K562 (cell line): ENCODE data around the gene SCGB1A1. TPM values are rescaled to one million over a fixed set of nuclear protein-coding genes. Genes with fewer than 3 reads are reported as not detected.

Experiments used
- ATAC-seq: fragments of 200-7000 bp; cut with Tn5 transposase; 3 replicates; pipeline ENCODE4 v1.9.1; 2020; ENCODE audit warnings: moderate library complexity
- BruUV-seq: library from RNA; stranded (reverse); fragments of 400-500 nt; replicated peaks from 2 replicates; lab custom pipeline; 2021; lab: Mats Ljungman, UMichigan
- CTCF ChIA-PET: fragments of 300-600 bp; formaldehyde crosslinking; extraction: SDS; loops from one replicate; lab custom pipeline; 2021; ENCODE audit warnings: low intra/inter-chr PET ratio; lab: Yijun Ruan, JAX
- POLR2A ChIA-PET: fragments of 300-600, 350-650 bp; sonication (Branson Sonifier 250); formaldehyde crosslinking; extraction: SDS; loops from one replicate; lab custom pipeline; 2021; ENCODE audit warnings: antibody characterized with exemption, inconsistent platforms; lab: Yijun Ruan, JAX
- DNase-seq, 4 experiments: peaks; one replicate each; pipeline versions ENCODE4 v3.0.0 to v3.0.0-alpha.2; 2011 to 2018; ENCODE audit warnings: low spot score in 3 of 4, mixed read lengths in 3 of 4; ENCODE audit errors: extremely low read depth in 1 of 4
- FAIRE-seq: peaks from 2 replicates; lab custom pipeline; 2011; peaks lifted over from hg19 to GRCh38; lab: Jason Lieb, UNC
- H2AFZ ChIP-seq: 2 replicates; pipeline ENCODE4 v1.6.0; 2011; ENCODE audit warnings: low read depth, low read length, control low read depth, inconsistent platforms
- H3K27ac ChIP-seq: fragments of 200-600 bp; 3 replicates; pipeline ENCODE4 v1.8.0; 2011; ENCODE audit warnings: low read depth, mild to moderate bottlenecking, control low read depth, inconsistent platforms, low read length, moderate library complexity, mixed read lengths; ENCODE audit errors: extremely low read depth
- H3K27me3 ChIP-seq, 2 experiments: fragments of 300-600 bp in 1 of 2; 2 replicates in 1 of 2; 3 replicates in 1 of 2; pipeline versions ENCODE4 v1.6.0 to v1.8.0; 2011; ENCODE audit warnings: inconsistent platforms in 2 of 2, low read length in 2 of 2, mild to moderate bottlenecking in 1 of 2, mixed read lengths in 1 of 2, moderate library complexity in 1 of 2; ENCODE audit not compliant: control insufficient read depth in 2 of 2, insufficient read depth in 2 of 2
- H3K36me3 ChIP-seq: fragments of 300-600 bp; 3 replicates; pipeline ENCODE4 v1.8.0; 2011; ENCODE audit warnings: mild to moderate bottlenecking, low read length, inconsistent platforms; ENCODE audit not compliant: control insufficient read depth, insufficient read depth
- H3K4me1 ChIP-seq, 2 experiments: fragments of 200-600 bp in 1 of 2; replicated peaks in 1 of 2; 2 replicates in 1 of 2; 3 replicates in 1 of 2; pipeline versions ENCODE4 v1.5.1 to v1.8.0; 2011; ENCODE audit warnings: inconsistent platforms in 2 of 2, low read length in 2 of 2, mild to moderate bottlenecking in 1 of 2, mixed read lengths in 1 of 2, moderate library complexity in 1 of 2; ENCODE audit not compliant: control insufficient read depth in 2 of 2, insufficient read depth in 2 of 2
- H3K4me2 ChIP-seq: 2 replicates; pipeline ENCODE4 v1.6.1; 2011; ENCODE audit warnings: low read length, control low read depth, inconsistent platforms, mixed read lengths; ENCODE audit not compliant: insufficient read depth
- H3K4me3 ChIP-seq: fragments of 200-600 bp; sonication (generic), shearing (Covaris generic); 2 replicates; pipeline ENCODE4 v1.5.1; 2016; ENCODE audit warnings: control low read depth, inconsistent platforms
- H3K79me2 ChIP-seq: fragments of 200-600 bp; 3 replicates; pipeline ENCODE4 v1.8.0; 2011; ENCODE audit warnings: low read length, inconsistent platforms; ENCODE audit not compliant: control insufficient read depth, insufficient read depth
- H3K9ac ChIP-seq, 2 experiments: 2 replicates each; pipeline versions ENCODE4 v1.6.0 to v1.6.1; 2011; ENCODE audit warnings: low read depth in 2 of 2, low read length in 2 of 2, control low read depth in 1 of 2, inconsistent platforms in 1 of 2, mild to moderate bottlenecking in 1 of 2, mixed read lengths in 1 of 2; ENCODE audit not compliant: insufficient read depth in 1 of 2
- H3K9me1 ChIP-seq: one replicate; pipeline ENCODE4 v1.6.0; 2011; ENCODE audit warnings: inconsistent platforms, mild to moderate bottlenecking, low read length, moderate library complexity; ENCODE audit not compliant: control insufficient read depth, insufficient read depth
- H3K9me3 ChIP-seq: replicated peaks from 2 replicates; pipeline ENCODE4 v1.5.1; 2011; ENCODE audit warnings: low read depth, low read length, inconsistent platforms; ENCODE audit not compliant: control insufficient read depth, insufficient read depth
- H4K20me1 ChIP-seq: replicated peaks from 2 replicates; pipeline ENCODE4 v1.6.1; 2011; ENCODE audit warnings: low read length, inconsistent platforms, mixed read lengths; ENCODE audit not compliant: control insufficient read depth, insufficient read depth
- EP400 ChIP-seq: fragments of 450-650 bp; IDR thresholded peaks from 2 replicates; pipeline ENCODE4 v1.6.1; 2017; ENCODE audit warnings: antibody characterized with exemption, mild to moderate bottlenecking, moderate library complexity
- HMG20B ChIP-seq: fragments of 250-450 bp; sonication (Bioruptor Pico); IDR thresholded peaks from 2 replicates; pipeline ENCODE4 v1.5.0; 2021; ENCODE audit warnings: mild to moderate bottlenecking
- RBM15 ChIP-seq: fragments of 200-400 bp; formaldehyde crosslinking; IDR thresholded peaks from 2 replicates; pipeline ENCODE4 v1.6.1; 2018; ENCODE audit warnings: mild to moderate bottlenecking, low read length, moderate library complexity; ENCODE audit not compliant: insufficient read depth
- RBM17 ChIP-seq: fragments of 200-400 bp; formaldehyde crosslinking; IDR thresholded peaks from 2 replicates; pipeline ENCODE4 v1.6.1; 2017; ENCODE audit warnings: low read depth, mild to moderate bottlenecking, low read length, borderline replicate concordance
- TFAP4 ChIP-seq: sonication (generic); formaldehyde crosslinking; IDR thresholded peaks from 2 replicates; pipeline ENCODE4 v1.8.0; 2022; ENCODE audit warnings: missing genetic modification reagents, mild to moderate bottlenecking, moderate library complexity, borderline replicate concordance
- ZBTB2 ChIP-seq: fragments of 450-650 bp; IDR thresholded peaks from 2 replicates; pipeline ENCODE4 v1.6.1; 2016; ENCODE audit warnings: antibody characterized with exemption
- WGBS: fragments of 100-300 bp; shearing (Covaris generic); methylation state at CpG from one replicate; pipeline ENCODE4 v1.1.6; 2016; ENCODE audit warnings: low coverage, mixed read lengths; ENCODE audit not compliant: insufficient coverage; ENCODE audit errors: missing lambda C conversion rate; 5-methylcytosine and 5-hydroxymethylcytosine counted together
- in situ Hi-C: fragments of 300-500 bp; cut with MboI; formaldehyde crosslinking; loops from 4 replicates; pipeline ENCODE4 v1.15.0; 2018; ENCODE audit warnings: inconsistent platforms, mixed read lengths
- intact Hi-C: fragments of 100-400 bp; cut with micrococcal nuclease; formaldehyde crosslinking; loops from 2 replicates; pipeline ENCODE4 v1.14.2; 2022
- polyA plus RNA-seq, 8 experiments: library from polyadenylated mRNA; depleted of rRNA in 4 of 8; stranded (reverse) in 5 of 8; unstranded in 3 of 8; fragments of >200 nt; fragmentation: Nextera tagmentation in 2 of 8; fragmentation: Illumina TruSeq in 1 of 8; extraction: Ambion mirVana in 2 of 8; extraction: Trizol in 1 of 8; gene quantifications; 2 replicates each; pipeline versions ENCODE4 v1.2.1 to v1.2.3, GENCODE V29; 2011 to 2014; ENCODE audit warnings: inconsistent platforms in 1 of 8, missing spikeins in 1 of 8
- total RNA-seq, 7 experiments: library from RNA; depleted of rRNA in 6 of 7; stranded (reverse); fragments of >200 nt in 6 of 7; fragmentation: Illumina TruSeq in 2 of 7; extraction: Trizol in 2 of 7; gene quantifications; 2 replicates each; pipeline versions ENCODE4 v1.2.1 to v1.2.3, GENCODE V29; 2011 to 2021; ENCODE audit warnings: low replicate concordance in 1 of 7
- TF ChIP-seq, protein P1 (sequence below): fragments of 450-650 bp; IDR thresholded peaks from 2 replicates; pipeline ENCODE4 v1.6.1; 2014; ENCODE audit warnings: low read depth, mild to moderate bottlenecking, moderate library complexity, borderline replicate concordance

Gene SCGB1A1
- total and polyA plus RNA-seq, 9 of the 15 experiments (the other 6 are each of a cell fraction or from before 2014, with no cell fraction given) = 0.55 TPM; not detected in 8

DNA sequence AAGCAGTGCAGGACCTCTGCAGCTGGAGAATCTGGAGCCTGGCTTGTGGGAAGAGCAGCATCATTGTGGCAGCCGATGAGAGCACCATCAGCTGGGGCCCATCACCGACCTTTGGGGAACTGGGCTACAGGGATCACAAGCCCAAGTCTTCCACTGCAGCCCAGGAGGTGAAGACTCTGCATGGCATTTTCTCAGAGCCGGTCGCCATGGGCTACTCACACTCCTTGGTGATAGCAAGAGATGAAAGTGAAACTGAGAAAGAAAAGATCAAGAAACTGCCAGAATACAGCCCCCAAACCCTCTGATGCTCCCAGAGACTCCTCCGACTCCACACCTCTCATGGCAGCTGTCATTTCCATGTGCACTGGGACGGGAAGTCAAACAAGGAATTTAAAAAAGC lies 46.0 kb upstream of the SCGB1A1 start (continued):
- TF ChIP-seq, protein P1, sequence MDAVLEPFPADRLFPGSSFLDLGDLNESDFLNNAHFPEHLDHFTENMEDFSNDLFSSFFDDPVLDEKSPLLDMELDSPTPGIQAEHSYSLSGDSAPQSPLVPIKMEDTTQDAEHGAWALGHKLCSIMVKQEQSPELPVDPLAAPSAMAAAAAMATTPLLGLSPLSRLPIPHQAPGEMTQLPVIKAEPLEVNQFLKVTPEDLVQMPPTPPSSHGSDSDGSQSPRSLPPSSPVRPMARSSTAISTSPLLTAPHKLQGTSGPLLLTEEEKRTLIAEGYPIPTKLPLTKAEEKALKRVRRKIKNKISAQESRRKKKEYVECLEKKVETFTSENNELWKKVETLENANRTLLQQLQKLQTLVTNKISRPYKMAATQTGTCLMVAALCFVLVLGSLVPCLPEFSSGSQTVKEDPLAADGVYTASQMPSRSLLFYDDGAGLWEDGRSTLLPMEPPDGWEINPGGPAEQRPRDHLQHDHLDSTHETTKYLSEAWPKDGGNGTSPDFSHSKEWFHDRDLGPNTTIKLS = no peak
- TF ChIP-seq RBM15 (no peak), RBM17 (no peak), EP400 (no peak), HMG20B (CRISPR knock-in tag) (no peak)

GRCh38 chr11:62373464-62374119 lies 45.2 kb upstream of the SCGB1A1 start:
- Histone ChIP-seq H3K4me3 (no peak overlapping the region), H3K9me3 (no peaks in the 10 kb centered on the region), H3K27me3 (no peaks in the 10 kb centered on the region), H2AFZ (no peak overlapping the region), H3K4me1 (peaks cover 8 to 9% of the 10 kb centered on the region in 2 experiments; a peak in 4 of 5 replicates), H3K79me2 (no peaks in the 10 kb centered on the region), H3K9ac (no peak overlapping the region), H3K36me3 (no peaks in the 10 kb centered on the region), H3K9me1 (no peaks in the 10 kb centered on the region), H3K27ac (no peak overlapping the region), H4K20me1 (no peaks in the 10 kb centered on the region), H3K4me2 (no peak overlapping the region)
- TF ChIP-seq TFAP4 (CRISPR knock-in tag) (peak; percentile 18; the same call in 1 of the 2 replicates), ZBTB2 (no peak)
- CTCF ChIA-PET = interaction anchor here (0.6 kb wide), 1 partner anchor 575 kb away, joined by 4 read pairs; no protein-coding TSS in a partner anchor
- in situ Hi-C loops = loop anchor here (5.0 kb wide), 1 partner anchor 36 kb away; the partner anchor contains the start of gene ASRGL1
- ATAC-seq = peak; percentile 51; the same call in 1 of the 3 replicates
- 81% methylated on average over 16 of the region's 18 CpGs for WGBS
- DNase-seq = no peak
- intact Hi-C loops = loop anchor here (10.0 kb wide), 1 partner anchor 49 kb away; no protein-coding TSS in a partner anchor
- no peak for FAIRE-seq
- POLR2A ChIA-PET = no interaction called here
- BruUV-seq = no TSS peak
